ENCODE results near the gene MSN.

MSN gene

DNA sequence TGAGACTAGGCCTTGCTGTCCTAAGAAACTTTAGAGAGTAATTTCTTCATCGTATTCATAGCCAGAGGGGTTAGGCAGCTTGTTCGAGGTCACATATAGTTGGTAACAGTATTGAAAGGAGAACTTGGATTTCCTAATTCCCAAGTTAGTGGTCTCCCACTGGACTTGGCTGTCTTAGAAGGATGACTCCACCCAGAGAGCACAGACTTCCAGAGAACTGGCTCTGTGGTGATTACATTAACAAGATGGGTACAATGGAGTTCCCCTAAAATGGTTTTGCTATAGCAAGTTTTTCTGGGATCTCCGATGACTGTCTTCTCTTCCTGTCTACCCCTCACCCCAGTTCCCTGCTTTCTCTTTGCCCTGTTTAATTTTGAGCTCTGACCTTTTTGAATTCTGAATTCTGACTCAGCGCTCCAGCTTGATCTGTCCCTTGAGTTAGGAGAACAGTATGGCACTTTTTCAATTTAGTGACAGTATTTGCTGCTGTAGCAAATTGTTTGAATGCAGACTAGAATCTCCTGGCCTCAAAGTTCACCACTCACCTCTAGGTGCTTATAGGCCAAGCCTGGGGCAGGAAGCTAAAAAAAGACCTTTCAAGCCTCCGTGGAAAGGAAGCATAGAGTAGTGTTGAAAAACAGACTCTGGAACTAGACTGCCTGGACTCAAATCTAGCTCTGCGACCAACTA is 6.9 kb downstream of the MSN start:
- DNase-seq, result no peak

DNA sequence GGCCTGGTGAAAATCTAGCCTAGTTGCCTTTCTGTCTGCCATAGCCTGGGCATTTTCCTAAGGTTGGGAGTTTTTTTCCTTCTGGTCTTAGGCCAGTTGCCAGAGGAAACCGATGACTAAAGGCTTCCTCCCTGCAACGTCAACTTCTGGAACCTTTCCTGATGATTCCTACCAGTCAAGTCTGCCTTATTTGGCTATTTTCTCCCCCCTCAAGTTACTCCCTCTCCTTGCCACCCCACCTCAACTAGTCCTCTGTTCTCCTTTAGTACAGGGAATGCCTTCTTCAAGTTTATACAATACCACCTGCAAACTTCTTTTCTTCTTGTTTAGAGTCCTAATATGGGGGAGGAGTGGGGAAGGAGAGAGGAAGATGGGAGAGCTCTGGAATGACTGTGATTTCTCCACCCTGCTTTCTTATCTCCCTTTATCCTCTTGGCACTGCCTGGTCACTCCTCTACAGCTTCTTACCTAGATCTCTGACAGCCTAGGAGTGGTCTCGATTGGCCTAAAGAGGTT is 10.6 kb downstream of the MSN start:
- DNase-seq, result no peak

DNA sequence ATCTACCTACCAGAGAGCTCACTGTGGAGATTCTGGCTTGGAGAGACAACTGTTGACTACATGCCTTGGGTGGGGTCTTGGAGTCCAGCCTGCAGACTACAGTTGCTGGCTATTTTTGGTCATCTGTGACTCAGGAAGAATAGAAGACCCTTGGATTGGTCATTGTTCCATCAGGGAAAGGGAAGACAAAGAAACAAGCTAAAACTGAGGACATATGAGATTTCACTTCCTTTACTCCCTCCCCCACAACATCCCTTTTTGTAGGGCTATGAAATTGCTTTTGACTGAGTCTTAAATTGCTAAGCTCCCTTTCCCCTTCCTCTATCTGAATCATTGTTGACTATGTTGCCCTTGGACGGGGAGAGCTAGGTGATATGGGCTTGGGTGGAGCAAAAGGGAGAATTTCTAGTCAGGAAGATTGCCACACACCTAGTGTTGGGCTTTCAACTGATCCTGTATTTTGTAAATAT is 11.7 kb downstream of the MSN start:
- no peak for DNase-seq

DNA sequence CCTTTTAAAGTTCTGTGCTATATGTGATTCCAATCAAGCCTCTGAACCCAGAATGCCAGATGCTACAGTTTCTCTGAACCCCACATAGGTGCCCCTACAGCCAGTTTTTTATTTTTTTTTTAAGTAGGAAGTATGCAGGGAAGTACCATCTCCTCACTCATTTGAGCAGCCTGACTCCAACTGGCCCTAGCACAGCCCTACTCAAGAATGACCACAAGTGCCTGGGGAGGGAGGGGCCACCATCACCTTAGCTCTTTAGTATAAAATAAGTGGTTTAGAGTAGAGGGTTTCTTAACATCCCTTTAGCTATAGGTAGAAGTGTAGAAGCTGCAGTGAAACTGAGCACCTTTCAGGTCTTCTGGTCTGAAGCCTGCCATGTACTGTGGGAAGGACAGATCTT is 14.4 kb downstream of the MSN start:
- DNase-seq, result no peak

DNA sequence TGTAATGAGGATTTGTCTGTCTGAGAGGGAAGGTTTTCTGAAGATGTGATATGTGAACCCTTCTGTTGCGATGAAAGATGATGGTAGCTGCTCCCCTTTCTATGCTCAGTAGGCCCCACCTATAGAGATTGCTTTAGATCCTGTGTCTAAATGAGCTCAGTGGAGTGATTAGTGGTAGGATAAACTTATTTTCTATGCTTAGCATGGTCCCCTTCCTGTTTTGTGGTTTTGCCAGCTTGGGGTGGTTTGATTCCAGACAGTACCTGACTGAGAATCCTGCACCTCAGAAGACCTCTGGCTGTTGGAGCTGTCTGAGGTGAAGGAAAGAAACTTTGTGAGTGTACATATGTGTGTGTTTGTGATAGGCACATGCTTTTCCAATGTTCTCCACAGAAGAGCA is 17.7 kb downstream of the MSN start:
- DNase-seq, result no peak

DNA sequence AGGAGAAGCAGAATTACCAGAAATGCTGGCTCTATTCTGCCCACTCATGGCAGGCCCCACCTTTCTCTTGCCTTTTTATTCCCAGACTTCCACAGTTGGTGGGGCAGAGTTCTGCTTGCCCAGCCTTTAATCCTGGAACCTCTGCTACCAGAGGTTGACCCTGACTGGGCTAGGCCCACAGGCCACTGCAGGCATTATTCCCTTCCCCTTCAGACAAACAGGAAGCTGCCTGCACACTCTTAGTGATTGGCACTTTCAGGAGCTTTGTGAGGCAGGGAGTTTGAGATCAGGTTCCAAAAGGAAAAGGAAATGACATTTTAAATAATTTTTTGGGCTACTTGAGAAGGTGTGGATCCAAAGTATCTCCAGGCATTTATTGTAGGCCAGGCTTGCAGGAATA is 18.8 kb downstream of the MSN start:
- DNase-seq, result no peak

DNA sequence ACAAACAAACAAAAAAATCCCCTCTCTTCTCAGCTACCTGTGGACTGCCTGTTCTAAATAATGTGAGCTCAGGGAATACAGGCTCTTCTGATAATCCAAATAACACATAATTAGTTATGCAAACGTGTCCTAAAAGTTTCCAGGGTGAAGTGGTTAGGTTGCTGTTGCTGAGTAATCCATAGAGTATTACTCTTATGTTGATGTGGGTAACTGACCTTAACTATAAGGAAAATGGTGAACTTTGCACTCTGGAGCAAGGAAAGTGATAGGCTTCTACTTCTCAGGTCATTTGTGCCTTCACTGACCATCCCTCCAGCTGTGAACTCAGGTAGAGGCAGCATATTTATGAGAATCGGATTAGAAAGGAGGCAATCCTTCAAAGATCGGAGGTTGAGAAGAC is 19.9 kb downstream of the MSN start:
- DNase-seq, result no peak

DNA sequence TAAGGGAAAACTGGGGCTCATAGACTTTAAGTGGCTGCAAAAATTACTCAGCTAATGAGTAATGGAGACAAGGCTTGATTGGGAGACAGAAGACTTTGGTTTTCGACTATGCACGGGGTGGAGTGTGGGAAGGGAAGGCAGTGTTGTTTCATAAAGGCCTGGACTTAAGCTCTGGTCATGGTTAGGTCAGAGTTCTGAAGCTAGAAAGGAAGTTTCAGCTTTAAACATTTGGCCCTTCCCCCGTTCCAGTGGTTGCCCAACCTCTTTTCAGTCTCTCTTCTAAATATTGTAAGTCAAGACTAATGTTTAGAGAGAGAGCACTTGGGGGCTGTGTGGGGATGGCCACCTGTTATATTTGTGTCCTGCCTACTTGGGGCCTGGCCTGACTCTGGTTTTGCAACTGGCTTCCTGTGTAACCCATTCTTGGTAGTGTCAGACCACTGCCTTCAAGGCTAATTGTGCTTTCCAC is 21.0 kb downstream of the MSN start:
- no peak for DNase-seq

DNA sequence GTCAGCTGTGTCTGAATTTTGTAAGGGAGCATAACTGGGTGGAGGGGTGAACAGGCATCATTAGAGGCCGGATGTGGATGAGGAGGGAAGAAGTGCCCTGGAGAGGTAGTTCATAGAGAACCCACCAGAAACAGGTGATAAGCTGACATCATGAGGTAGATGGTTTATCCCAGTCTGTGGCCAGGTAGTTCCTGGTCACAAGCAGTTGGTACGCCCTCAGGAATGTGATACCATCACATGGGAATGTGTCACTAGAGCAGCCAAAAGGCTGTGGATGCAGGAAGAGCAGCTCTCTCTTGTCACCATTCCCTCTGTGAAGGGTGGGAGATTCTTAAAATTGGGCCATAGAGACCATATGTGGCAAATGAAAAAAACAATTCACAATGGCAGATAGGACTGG is 21.9 kb downstream of the MSN start:
- no peak for DNase-seq

DNA sequence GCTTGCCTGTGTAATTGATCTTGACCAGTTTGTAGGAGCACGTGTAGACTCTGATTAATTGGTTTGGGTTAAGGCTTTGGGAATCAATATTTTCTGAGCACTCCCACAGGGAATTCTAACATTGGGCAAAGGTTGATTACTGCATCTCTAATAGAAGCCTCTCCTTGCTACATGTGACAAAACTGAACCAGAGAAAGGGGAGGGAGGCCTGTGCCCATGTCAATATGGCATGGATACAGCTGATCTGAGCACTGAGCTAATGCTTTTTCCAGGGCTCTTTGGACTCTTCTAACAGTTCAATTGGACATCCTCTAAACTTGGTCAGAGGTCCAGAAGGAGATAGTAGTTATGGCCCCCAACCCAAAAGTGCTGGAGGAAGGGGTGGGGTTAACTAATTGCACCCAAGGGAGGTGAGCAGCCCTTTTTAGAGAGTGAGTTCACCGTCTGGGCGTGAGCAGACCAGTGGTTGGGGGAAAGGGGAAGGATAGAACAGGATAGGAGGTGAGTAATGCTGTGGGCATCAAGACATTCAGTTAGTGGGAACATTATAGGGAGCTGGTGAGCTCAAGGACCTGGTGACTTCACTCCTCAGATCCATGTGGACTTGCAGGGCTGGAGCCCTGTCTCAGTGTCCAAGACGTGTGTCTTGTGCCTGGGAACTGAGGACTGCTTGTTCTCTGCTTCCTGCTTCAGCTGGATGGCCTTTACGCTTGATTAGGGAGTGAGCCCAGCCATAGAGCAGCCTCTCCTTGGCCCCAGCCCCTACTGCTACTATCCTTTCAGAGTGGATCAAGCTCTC is 22.8 kb downstream of the MSN start:
- DNase-seq, result no peak

DNA sequence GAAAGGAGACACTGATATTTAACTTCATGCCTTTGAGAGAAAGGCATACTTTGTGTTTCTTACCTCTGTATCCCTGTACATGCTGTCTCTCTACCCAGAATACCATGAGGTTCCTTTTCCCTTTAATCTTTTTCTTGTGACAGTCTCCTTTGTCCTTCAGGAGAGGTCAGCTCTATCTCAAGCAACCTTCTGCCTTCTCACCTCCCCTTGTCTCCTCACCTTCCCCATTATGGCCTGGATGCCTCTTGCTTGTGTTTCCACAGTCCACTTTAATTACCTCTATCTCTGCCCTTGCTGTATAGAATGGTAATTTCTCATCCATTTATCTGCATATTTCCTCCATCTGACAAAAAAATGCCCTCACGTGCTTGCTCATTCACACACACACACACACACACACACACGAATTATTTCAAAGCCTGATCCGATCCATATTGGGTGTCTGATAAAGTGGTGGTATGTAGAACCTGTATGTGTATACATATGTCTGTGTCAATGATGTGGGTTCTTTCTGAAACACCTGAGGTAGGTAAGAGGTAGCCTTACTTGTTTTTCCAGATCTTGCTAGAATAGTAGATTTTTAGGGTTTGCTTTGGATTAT is 28.5 kb downstream of the MSN start:
- DNase-seq, result no peak

DNA sequence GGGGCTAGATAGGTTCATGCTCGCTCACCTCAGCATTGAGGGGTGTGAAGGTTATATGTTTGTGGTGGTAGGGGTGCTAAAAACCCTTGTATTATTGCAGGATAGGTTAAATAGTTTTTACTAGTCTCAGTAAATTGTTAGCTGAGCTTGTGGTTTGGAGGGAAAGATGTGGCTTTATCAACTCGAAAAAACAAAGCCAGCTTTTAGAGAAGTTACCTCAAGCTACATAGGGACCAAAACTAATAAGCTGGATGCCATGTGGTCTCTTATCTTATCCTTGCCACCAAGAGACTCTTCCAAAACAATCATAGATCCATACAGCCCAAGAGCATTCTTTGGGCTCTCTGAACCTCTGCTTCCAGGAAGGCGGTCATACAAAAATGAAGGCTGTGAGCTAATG is 29.2 kb downstream of the MSN start:
- no peak for DNase-seq

DNA sequence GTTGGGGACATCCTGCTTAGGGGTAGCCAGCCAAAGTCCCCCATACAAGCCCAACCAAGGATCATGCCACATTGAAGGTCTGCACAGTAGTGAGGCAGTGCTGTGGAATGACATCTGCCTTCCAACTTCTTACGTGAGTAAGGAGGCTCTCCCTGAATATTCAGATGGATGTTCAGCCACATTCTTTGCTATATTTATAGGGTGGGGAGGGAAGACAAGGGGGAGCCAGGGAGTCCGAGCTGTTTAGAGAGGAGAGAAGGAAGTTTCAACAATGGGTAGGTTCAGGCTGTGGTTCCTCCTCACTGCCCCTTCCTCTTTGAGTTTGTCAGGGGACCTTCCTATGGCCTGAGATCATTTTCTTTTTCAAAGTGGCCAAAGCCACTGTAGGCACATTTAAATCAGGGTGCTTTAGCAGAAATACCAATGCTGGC is 29.8 kb downstream of the MSN start:
- no peak for DNase-seq

DNA sequence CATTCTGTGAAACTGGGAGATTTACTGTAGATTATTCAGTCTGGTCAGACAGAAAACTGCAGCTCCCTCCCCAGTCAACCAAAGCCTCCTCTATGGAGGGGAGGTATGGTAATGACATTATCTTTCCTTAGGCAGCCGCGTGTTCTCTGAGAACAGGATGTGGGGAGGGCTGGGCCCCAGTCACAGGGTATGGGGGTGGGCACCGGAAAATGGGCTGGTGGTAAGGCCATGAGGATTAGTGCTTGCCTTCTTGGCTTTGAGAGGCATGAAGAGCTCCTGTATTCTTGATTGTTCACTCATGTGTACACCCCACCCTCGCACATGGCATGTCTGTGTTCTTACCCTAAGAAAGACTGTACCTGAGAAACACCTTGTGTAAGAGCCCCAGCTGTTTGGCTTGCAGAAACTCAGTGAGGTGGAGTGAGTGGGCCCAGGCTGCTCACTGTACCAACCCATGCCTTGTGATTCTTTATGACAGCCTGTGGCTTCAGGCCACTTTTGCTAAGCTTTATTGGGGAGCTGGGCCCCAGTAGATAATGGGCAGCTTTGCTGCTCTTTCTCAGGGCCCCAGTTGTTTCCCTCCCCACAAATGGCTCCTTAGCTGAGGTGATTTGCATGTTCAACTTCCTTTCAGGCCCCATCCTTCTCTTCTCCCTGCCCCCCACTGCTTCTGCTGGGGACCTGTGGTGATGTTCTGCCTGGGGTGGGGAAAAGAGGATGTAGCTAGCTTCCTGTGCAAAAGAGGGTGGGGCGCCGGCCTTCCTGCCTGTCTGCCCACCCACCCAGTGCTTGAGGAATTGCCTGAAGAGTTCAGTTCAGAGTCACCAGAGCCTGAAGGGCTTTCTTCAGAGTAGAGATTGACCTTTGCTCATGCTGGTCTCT is 30.7 kb downstream of the MSN start:
- DNase-seq, result peak; percentile 77

DNA sequence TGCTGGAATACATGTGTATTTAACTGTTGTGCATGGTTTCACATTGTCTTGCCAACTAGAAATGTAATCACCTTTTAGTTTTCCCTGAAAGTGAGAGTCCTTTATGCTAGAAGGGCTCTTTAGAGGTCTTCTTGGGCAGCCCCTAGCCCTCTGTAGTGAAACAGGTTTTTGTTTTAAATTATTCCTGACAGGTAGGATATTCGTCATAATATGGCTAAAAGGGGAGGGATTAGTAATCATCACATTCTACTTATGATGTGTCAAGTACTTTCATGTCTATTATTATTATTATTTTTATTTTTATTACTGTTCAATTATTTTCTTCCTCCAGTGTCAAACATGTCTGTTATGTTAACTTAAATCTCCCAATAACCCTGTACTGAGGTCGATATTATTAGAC is 35.5 kb downstream of the MSN start:
- DNase-seq, result no peak

DNA sequence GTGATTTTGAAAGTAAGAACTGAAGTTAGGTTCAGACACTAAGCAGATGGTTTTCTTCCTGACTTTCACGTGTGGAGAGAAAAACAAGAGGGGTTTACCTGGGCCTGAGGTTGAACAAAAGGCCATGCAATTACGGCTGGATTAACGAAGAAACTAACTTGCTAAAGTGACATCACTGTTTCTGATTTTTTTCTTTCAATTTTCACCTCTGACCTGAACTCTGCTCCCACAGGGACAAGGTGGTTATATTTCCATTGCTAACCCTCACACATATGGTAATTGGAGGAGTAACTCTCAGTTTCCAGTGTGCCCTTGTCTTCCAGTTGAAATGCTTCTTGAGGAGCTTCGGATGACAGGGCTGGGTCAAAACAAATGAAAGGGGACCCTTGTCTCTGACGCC is 38.0 kb downstream of the MSN start:
- no peak for DNase-seq

DNA sequence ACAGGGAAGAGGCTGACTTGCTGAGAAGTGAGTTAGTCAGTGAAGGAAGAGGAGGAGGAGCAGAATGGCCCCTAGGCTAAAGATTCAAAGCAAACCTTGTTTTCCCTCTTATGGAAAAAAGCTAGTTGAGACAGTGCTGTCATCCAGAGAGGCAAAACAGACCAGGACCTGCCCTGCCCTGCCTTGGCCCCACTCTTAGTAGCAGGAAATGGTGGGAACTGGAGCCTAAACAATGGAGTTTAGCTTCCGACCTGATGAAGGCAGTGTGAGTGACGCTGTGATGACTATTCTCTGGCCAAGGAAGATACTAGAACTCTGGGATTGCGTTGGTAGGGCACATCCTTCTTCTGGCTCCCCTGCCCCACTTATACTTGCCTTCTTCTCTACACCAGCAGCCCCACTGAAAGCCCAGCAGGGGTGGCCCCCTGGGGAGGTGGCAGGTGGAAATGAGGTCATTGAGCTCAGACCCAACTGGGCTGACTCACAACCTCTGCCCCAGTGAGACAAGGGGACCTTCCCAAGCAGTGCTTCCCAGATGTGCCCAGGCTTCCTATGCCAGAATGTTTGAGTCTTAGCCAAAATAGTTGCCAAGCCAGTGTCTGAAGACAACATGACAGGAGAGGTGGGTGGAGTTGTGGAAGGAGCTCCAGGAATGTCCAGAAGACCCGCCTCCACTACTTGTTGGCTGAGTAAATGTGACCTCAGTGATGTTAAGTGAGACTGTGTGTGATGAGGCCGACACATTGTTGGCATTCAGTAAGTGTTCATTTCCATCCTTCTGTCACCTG is 38.8 kb downstream of the MSN start:
- DNase-seq, result peak; percentile 64

DNA sequence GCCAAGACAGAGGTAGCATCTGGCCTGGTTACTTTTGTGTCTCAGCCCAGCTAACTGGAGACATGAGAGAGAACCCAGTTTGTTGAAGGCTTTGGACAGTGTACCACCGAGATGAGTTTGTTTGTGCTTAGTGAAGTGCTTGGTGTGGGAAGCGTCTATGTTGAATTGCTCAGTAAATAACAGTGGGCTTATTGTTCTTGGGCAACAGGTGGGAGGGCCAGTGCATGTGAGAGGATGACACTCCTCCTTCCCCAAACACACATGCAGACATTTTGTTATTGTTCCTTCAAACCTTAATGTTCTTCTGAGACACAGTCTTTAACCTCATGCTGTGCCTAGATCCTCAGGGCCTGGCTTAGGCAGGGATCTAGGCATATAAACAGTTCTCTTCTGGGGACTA is 39.7 kb downstream of the MSN start:
- no peak for DNase-seq

DNA sequence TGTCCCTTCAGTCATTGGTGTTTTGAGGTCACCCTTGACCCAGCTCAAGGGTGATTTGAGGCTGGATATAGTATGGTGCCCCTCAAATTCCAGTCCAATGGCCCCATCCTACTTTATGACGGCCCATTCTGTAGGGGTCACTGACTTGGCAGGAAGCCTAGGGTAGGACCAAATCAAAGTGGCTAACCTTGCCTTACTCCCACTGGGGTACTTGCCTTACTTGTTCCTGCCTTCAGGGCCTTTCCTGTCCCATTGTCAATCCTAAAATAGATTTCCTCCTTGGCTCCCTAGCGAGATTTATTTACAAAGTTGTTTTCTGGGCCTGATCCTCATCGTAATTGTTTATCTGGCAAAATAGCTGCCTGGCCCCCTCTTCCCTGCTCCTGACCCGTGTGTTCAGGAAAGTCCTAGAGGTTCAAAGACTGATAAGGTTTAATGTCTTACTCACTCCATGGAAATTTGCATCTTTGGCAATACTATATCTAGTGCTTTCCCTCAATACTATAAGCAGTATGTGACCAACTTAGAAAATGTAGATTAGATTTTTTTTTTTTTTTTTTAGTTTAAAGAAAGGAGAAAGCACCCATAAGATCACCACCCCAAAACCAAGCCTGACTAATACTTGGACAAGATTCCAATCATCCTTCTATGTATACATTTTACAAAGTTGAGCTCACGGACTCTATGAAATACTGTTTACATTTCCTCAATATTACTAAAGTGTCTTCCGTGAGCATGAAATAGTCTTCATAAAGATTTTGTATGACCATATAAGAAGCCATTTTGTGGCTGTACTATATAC is 44.8 kb downstream of the MSN start:
- no peak for DNase-seq

DNA sequence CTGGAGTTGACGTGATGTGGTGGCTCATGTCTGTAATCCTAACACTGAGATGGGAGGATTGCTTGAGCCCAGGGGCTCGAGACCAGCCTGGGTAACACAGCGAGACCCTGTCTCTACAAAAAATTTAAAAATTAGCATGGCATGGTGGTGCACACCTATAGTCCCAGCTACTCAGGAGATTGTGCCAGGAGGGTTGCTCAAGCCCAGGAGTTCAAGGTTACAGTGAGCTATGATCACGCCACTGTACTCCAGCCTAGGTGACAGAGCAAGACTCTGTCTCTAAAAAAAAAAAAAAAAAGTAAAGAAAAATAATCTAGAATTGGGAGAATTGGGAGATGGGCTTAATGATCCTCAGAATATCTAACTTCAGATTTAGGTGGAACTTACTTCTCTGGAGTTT is 51.1 kb downstream of the MSN start:
- DNase-seq, result no peak

DNA sequence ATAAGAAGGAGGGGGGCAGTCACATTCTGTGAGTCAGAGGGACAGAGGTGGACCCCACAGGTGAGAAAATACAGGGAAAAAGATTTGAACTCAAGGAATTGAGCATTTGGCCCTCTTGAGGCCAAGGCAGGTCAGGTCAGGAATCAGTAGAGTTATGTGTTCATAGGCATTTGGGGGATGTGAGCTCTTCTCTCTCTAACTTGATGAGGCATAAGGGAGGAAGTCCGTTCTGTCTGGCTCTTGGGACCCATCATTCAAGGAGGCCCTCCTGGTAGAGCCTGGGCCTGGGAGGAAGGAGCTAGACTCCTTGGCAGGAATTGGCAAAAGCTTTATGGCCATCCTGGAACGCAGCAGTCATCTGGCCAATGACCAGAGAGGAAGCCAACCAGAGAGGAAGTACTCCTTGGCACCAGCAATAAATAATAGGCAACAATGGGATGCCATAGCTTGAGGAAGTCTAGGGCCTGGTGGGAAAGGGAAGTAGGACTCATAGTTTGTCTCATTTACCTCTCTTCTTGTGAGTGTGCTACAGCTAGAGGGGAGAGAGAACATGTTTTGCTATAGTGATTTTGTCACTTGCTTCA is 53.0 kb downstream of the MSN start:
- DNase-seq, result no peak
